Measurements from ENCODE around the gene ESPN. TPM values are rescaled to one million over a fixed set of nuclear protein-coding genes. Genes with fewer than 3 reads are reported as not detected.
"Not testable (repeated sequence)": the region's sequence is repeated elsewhere in the genome, so short reads cannot be mapped to it uniquely, and the experiment has no call there.

ESPN gene
- total RNA-seq, 1 experiment from 2014 or later, result 9.3 TPM

DNA sequence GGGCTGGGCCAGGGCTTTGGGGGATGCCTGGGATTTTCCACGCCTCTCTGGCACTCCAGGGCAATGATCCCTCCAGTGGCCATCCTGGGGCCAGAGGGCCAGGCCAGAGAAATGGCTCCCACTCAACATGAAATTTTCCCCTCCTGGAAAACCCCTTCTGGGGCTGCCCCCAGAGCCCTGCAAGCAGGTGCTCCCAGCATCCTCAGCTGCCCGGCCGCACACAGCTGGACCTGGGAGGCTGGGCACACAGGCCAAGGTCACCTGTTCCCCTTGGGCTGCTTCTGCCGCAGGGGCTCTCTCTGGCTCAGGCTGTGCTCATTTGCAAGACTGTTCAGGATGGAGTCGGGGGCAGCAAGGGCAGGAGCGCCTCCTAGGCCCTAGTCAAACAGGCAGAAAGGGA lies 3.9 kb downstream of the ESPN start:
- peaks cover 38% of the 10 kb centered on the region for H3K27me3 ChIP-seq (ENCODE audit: control insufficient read depth, insufficient read depth, low read length)
- DNase-seq, result peak; percentile 41
- not testable (repeated sequence) for H3K36me3 ChIP-seq (replicated peaks; ENCODE audit: control insufficient read depth, insufficient read depth, low read length); H3K4me3 ChIP-seq (ENCODE audit: insufficient read depth, low read depth, low read length)

DNA sequence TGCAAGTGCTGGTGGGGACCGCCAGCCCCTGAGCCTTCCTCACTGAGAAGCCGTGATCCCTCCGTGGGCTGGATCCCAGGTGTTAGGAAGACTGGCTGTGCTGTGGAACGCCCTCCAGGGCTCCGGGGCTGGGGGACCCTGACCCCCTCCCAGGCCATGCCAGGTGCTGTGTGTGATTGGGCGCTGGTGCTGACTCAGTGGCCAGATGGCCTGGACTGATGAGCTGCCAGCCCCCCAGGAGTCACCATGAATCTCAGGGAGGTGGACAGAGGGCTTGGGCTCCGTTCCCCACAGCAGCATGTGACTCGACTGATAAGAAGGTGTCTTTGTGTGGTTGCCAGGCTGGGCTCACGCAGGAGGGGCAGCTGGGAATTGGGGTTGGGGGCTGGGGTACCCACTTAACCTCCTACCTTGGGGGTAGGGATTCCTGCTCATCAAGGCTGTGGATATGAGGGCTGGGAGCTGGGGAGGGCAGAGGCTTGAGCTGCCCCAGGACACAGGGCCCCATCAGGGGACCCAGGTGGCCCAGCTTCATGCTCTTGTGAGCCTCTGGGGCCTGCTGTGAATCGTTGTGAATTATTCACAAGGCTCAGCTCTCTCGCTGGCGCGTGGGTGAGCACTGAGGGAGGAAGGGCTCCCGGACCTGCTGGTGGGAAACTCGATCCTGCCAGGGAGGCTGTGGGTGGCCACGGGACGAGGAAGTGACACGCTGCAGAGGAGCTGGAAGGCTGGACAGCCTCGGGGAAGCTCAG lies 5.3 kb downstream of the ESPN start:
- not testable (repeated sequence) for H3K36me3 ChIP-seq (replicated peaks; ENCODE audit: control insufficient read depth, insufficient read depth, low read length); H3K4me3 ChIP-seq (ENCODE audit: insufficient read depth, low read depth, low read length)
- DNase-seq, result peak; percentile 53
- H3K27me3 ChIP-seq (ENCODE audit: control insufficient read depth, insufficient read depth, low read length), result peaks cover 25% of the 10 kb centered on the region

DNA sequence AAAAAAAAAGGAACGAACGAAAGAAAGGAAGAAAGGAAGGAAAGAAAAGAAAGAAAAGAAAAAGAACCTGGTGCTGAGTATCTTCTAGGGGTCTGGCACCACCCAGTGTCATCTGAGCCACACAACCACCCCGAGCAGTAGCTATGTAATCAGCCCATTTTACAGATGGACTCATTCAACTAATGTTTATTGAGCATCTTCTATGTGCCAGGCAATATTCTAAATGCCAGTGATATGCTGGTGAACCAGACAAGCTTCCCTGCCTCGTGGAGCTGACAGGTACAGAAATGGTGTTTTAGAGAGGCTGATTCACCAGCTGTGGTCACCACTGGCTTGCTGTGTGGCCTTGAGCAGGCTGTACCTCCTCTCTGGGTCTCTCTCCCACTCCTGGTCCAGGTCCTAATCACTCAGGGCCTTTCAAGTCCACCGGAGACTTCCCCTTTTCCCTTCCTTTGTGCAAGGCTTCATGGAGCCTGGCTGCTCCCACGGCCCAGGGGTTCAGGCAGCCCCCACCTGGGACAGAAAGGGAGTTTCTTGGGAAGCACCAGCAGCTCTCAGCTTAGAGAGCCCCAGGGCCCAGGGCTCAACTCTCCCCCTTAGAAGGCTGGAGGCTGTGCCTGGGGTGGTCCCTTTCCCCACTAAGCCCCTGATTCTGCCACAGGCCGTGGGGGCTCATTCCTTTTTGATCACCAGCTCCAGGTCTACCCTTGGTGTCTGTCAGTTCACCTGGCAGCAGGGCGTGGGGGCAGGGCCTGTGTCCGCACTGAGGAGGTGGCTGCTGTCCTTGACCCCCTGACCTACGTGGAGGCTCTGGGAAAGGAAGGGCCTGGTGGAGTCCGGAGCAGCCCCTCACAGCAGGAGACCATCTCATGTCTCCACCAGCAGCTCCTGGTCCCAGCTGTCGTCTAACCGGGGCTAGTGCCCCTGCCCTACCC lies 7.3 kb downstream of the ESPN start:
- H3K36me3 ChIP-seq (replicated peaks; ENCODE audit: control insufficient read depth, insufficient read depth, low read length); H3K4me3 ChIP-seq (ENCODE audit: insufficient read depth, low read depth, low read length); DNase-seq; H3K27me3 ChIP-seq (ENCODE audit: control insufficient read depth, insufficient read depth, low read length): not testable (repeated sequence)

DNA sequence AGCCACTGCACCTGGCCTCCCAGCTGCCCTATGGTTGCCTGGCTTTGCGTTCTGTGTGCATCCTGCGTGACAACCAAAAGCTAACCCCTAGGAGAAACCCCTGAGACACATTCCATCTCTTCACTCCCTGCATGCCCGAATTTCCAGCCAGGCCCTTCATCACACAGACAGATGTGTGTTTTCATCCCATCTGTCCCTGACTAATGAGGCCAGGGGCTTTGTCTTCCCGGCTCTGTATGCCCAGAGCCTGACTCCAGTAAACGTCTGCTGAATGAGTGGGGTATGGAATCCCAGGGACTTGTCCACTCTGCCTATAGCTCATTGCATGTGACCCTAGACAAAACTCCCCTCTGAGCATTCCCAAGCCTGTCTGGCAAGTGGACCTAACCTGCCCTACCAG lies 9.6 kb downstream of the ESPN start:
- no peaks in the 10 kb centered on the region; the same call in 1 of the 2 replicates for H3K27me3 ChIP-seq (ENCODE audit: control insufficient read depth, insufficient read depth, low read length)
- DNase-seq, result no peak
- H3K36me3 ChIP-seq (replicated peaks; ENCODE audit: control insufficient read depth, insufficient read depth, low read length), result no peaks in the 10 kb centered on the region
- no peak overlapping the region for H3K4me3 ChIP-seq (ENCODE audit: insufficient read depth, low read depth, low read length)

DNA sequence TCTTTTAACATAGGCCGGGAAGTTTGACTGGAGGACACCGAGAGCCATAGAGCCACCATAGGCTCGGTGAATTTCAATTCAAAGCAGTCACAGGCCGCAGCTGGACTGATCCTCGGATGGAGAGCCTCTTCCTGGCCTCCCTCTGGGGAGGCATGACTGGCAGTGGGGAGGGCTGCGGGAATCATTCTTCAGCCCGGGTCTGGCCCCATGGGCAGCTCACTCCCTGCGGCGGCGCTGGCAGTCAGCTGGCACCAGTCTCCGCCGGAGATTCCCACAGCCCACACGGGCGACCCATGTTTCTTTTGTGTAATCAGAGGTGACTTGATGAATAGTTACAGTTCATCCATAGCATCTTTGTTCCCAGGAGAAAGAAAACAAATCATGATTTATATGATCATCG lies 10.6 kb downstream of the ESPN start:
- Histone ChIP-seq H3K36me3 (replicated peaks; ENCODE audit: control insufficient read depth, insufficient read depth, low read length) (no peaks in the 10 kb centered on the region), H3K4me3 (ENCODE audit: insufficient read depth, low read depth, low read length) (no peak overlapping the region), H3K27me3 (ENCODE audit: control insufficient read depth, insufficient read depth, low read length) (peaks cover 5% of the 10 kb centered on the region)
- no peak for DNase-seq

DNA sequence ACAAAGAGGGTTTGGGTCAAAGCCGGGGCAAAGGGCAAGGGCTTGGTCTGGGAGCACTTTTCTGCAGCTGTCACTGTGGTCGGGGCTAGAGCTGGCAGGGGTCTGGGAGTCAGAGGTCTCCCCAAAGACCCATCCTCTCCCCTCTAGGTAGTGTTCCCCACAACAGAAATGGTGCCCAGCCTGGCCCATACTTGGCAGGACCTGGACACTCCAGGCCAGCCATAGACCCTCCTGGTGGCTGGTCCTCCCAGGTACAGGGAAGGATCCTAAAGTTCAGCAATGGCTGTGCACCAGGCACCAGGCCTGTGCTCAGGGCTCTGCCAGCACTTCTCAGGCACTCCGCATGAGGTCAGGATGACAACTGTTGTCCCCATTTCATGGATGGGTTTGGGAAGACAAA lies 11.0 kb downstream of the ESPN start:
- no peak overlapping the region for H3K4me3 ChIP-seq (ENCODE audit: insufficient read depth, low read depth, low read length)
- H3K36me3 ChIP-seq (replicated peaks; ENCODE audit: control insufficient read depth, insufficient read depth, low read length), result no peaks in the 10 kb centered on the region
- peaks cover 6% of the 10 kb centered on the region for H3K27me3 ChIP-seq (ENCODE audit: control insufficient read depth, insufficient read depth, low read length)
- DNase-seq, result no peak

DNA sequence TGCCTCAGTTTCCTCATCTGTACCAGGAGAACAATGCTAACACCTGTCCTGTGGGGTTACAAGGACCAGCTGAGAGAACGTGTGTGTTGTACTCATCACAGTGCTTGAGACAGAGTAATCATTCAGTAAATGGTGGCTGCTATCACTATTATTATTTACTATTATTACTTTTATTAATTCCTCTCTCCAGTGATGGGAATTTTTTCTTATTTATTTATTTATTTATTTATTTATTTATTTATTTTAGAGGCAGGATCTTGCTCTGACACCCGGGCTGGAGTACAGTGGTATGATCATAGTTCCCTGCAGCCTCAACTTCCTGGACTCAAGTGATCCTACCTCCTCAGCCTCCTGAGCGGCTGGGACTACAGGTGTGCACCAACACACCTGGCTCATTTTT lies 11.7 kb downstream of the ESPN start:
- H3K36me3 ChIP-seq (replicated peaks; ENCODE audit: control insufficient read depth, insufficient read depth, low read length); H3K4me3 ChIP-seq (ENCODE audit: insufficient read depth, low read depth, low read length); DNase-seq: not testable (repeated sequence)
- peaks cover 11% of the 10 kb centered on the region for H3K27me3 ChIP-seq (ENCODE audit: control insufficient read depth, insufficient read depth, low read length)

DNA sequence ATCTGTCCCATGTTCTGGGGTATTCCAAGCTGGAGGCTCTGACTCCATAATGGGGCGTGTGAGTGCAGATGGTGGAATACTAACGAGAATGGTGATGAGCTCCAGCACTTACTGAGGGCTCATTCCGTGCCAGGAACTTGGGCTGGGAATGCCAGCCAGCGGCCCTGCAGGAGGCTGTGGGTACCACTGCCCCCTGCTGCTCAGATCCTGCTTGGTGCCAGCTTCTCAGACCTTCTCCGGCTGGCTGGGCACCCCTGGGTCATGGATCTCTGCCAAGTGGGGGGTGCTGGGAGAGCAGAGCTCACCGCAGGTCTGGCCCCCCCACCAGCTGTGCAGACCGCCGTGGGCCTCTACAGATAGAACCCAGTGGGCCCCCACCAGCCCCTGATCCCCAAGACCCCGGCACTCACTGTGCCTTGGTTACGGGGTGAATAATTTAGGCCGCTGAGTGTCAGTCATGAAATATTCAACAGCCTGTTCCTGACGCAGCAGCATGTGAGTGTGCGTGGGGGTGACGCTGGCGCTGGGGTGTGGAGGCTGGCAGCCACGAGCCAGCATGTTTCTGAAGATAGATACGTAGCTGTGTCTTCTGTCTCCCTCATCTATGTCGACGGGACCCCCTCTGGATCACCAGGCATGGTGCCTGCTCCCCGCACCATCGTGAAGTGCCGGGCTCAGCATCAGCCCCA lies 12.6 kb downstream of the ESPN start:
- H3K36me3 ChIP-seq (replicated peaks; ENCODE audit: control insufficient read depth, insufficient read depth, low read length); DNase-seq; H3K4me3 ChIP-seq (ENCODE audit: insufficient read depth, low read depth, low read length): not testable (repeated sequence)
- H3K27me3 ChIP-seq (ENCODE audit: control insufficient read depth, insufficient read depth, low read length), result peaks cover 14% of the 10 kb centered on the region

DNA sequence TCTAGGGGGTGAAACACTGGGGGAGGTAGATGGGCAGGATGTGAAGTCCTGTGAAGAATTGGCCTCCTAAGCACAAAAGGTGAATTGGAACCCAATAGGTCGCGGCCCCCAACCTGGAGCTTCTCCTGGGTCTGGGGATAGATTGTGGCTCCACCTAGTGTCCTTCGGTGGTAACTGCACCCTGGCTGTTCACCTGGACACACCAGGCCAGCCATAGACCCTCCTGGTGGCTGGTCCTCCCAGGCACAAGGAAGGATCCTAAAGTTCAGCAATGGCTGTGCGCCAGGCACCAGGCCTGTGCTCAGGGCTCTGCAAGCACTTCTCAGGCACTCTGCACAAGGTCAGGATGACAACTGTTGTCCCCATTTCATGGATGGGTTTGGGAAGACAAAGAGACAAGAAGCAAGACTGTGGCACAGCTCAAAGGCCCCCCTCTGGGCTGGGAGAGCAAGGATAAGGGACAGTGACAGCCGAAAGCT lies 13.5 kb downstream of the ESPN start:
- Histone ChIP-seq H3K4me3 (ENCODE audit: insufficient read depth, low read depth, low read length) (no peak overlapping the region), H3K27me3 (ENCODE audit: control insufficient read depth, insufficient read depth, low read length) (peaks cover 14% of the 10 kb centered on the region), H3K36me3 (replicated peaks; ENCODE audit: control insufficient read depth, insufficient read depth, low read length) (no peaks in the 10 kb centered on the region)
- peak; percentile 95 for DNase-seq

DNA sequence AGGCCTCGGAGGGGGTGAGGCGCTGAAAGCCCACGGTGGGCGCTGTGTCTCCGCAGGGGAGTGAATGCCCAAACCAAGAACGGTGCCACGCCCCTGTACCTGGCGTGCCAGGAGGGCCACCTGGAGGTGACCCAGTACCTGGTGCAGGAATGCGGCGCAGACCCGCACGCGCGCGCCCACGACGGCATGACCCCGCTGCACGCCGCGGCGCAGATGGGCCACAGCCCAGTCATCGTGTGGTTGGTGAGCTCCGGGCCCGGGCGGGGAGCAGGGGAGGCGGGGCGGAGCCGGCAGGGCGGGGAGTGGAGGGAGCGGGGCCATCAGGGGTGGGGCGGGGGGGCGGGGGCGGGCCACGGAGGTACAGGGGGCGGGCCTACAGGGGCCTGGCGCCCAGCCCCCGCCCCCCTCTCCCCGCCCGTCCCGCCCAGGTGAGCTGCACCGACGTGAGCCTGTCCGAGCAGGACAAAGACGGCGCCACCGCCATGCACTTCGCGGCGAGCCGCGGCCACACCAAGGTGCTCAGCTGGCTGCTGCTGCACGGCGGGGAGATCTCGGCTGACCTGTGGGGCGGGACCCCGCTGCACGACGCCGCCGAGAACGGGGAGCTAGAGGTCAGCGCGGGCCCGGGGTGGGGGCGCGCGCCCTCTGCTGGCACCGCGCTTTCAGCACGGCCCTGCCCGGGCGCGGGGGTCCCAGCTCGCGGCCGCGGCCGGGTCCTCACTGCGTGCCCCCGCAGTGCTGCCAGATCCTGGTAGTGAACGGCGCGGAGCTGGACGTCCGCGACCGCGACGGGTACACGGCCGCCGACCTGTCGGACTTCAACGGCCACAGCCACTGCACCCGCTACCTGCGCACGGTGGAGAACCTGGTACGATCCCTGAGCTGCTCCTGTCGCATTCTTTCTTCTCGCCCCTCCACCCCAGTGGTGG lies 15.9 kb downstream of the ESPN start:
- Histone ChIP-seq H3K4me3 (ENCODE audit: insufficient read depth, low read depth, low read length) (peak overlapping the region; percentile 59), H3K27me3 (ENCODE audit: control insufficient read depth, insufficient read depth, low read length) (peaks cover 14% of the 10 kb centered on the region), H3K36me3 (replicated peaks; ENCODE audit: control insufficient read depth, insufficient read depth, low read length) (no peaks in the 10 kb centered on the region)
- DNase-seq, result peak; percentile 98

DNA sequence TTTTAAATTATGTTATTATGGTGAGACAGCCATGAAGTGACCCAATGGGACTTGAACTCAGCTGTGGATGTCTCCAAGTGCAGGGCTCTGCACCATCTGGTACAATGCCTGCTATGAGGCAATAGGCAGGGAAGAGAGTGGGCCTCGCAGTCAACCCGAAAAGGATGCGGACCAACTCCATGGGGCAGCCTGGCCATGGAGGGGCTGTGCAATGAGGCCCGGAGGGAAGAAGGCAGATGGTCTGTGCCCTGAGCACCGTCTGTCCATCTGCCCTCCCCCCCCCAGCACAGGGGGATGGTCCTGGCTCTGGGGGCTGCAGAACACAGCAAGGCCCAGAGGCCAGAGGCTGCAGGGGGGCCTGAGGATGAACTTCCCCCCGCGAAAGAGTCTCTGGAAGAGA lies 17.0 kb downstream of the ESPN start:
- DNase-seq, result no peak
- no peaks in the 10 kb centered on the region for H3K36me3 ChIP-seq (replicated peaks; ENCODE audit: control insufficient read depth, insufficient read depth, low read length)
- H3K4me3 ChIP-seq (ENCODE audit: insufficient read depth, low read depth, low read length), result no peak overlapping the region
- peaks cover 17% of the 10 kb centered on the region for H3K27me3 ChIP-seq (ENCODE audit: control insufficient read depth, insufficient read depth, low read length)

DNA sequence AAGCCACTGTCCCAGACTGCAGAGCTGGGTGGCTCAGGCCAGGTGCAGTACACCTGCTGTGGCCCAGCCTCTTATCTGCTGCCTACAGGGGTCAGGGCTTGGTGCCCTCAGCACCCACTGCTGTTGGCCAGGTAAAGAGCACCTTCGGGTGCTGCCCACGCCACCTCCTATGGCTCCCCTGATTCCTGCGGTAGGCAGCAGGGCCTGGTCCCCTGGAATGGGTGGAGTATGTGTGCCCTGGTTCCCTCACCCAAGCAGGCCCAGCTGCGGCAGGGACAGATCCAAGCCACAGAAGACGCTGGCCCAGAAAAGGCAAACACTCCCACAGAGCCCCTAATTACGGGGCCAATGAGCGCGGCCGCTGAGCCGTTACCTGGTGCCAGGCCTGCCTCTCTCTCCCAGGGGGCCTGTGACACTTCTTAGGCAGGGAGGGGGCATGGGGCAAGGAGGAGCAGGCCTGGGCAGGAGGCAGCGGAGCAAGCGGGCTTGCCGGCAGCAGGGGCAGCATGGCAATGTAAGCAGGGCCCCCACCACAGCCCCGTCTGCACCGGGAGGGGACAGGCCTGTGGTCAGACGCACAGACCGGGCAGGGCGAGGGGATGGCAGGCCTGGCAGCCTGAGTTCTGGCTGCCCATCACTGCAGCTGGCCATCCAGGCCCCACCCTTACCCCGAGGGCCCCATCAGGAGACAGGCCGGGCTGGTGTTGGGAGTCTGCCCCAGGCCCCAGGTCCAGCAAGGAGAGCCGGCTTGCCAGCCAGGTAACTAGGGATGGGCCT lies 19.0 kb downstream of the ESPN start:
- peaks cover 36% of the 10 kb centered on the region for H3K27me3 ChIP-seq (ENCODE audit: control insufficient read depth, insufficient read depth, low read length)
- no peaks in the 10 kb centered on the region for H3K36me3 ChIP-seq (replicated peaks; ENCODE audit: control insufficient read depth, insufficient read depth, low read length)
- H3K4me3 ChIP-seq (ENCODE audit: insufficient read depth, low read depth, low read length), result no peak overlapping the region
- DNase-seq, result no peak

DNA sequence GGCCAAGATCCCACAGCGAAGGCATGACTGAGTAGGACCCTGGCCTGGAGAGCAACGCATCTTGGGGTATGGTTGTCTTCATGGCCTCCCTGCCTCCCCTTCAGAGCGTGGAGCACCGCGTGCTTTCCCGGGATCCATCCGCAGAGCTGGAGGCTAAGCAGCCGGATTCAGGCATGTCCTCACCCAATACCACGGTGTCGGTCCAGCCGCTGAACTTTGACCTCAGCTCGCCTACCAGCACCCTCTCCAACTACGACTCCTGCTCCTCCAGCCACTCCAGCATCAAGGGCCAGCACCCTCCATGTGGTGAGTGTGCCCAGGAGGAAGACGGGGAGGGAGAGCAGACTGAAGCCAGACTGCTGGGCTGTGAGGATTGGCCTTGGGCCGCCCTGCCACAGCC lies 19.8 kb downstream of the ESPN start:
- Histone ChIP-seq H3K4me3 (ENCODE audit: insufficient read depth, low read depth, low read length) (no peak overlapping the region), H3K27me3 (ENCODE audit: control insufficient read depth, insufficient read depth, low read length) (peaks cover 40% of the 10 kb centered on the region), H3K36me3 (replicated peaks; ENCODE audit: control insufficient read depth, insufficient read depth, low read length) (no peaks in the 10 kb centered on the region)
- no peak for DNase-seq
